Measurements from ENCODE around the gene TCF12. TPM values are rescaled to one million over a fixed set of nuclear protein-coding genes. Genes with fewer than 3 reads are reported as not detected.
A peak's percentile ranks its signal among the peaks of the same experiment; 100 is the strongest.
"Not testable (repeated sequence)": the region's sequence is repeated elsewhere in the genome, so short reads cannot be mapped to it uniquely, and the experiment has no call there.

TCF12 gene
- total RNA-seq, 1 donor from 2014 or later, result 144 TPM

GRCh38 chr15:57150066-57150865 lies 231.8 kb downstream of the TCF12 start:
- no peak for DNase-seq (ENCODE audit: low spot score in 2 of 2)
- Histone ChIP-seq H3K36me3 (peaks cover 0 to 3% of the 10 kb centered on the region in 2 donors), H3K4me3 (no peak overlapping the region), H3K9me3 (peaks cover 8 to 15% of the 10 kb centered on the region in 2 donors), H3K4me1 (peaks cover 7 to 28% of the 10 kb centered on the region in 2 donors), H3K27ac (peak overlapping the region; percentile 54 to 65), H3K27me3 (no peaks in the 10 kb centered on the region)
- intact Hi-C loops (cut with DNase I), result no loop called here
- TF ChIP-seq, protein P1, sequence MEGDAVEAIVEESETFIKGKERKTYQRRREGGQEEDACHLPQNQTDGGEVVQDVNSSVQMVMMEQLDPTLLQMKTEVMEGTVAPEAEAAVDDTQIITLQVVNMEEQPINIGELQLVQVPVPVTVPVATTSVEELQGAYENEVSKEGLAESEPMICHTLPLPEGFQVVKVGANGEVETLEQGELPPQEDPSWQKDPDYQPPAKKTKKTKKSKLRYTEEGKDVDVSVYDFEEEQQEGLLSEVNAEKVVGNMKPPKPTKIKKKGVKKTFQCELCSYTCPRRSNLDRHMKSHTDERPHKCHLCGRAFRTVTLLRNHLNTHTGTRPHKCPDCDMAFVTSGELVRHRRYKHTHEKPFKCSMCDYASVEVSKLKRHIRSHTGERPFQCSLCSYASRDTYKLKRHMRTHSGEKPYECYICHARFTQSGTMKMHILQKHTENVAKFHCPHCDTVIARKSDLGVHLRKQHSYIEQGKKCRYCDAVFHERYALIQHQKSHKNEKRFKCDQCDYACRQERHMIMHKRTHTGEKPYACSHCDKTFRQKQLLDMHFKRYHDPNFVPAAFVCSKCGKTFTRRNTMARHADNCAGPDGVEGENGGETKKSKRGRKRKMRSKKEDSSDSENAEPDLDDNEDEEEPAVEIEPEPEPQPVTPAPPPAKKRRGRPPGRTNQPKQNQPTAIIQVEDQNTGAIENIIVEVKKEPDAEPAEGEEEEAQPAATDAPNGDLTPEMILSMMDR (IDR thresholded peaks at IDR 0.05), result no peak

DNA sequence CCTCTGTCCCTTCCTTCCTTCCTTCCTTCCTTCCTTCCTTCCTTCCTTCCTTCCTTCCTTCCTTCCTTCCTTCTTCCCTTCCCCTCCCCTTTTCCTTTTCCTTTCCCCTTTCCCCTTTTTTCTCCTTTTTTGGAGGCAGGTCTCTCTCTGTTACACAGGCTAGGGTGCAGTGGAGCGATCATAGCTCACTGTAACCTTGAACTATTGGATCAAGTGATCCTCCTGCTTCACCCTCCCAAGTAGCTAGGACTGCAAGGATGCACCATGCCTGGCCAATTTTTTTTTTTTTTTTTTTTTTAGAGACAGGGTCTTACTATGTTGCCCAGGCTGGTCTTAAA lies 232.4 kb downstream of the TCF12 start:
- H3K4me3 ChIP-seq; DNase-seq (ENCODE audit: low spot score in 2 of 2); H3K36me3 ChIP-seq; H3K27me3 ChIP-seq; intact Hi-C loops (cut with DNase I): not testable (repeated sequence)
- Histone ChIP-seq H3K9me3 (peaks cover 8 to 15% of the 10 kb centered on the region in 2 donors), H3K4me1 (peaks cover 7 to 31% of the 10 kb centered on the region in 2 donors), H3K27ac (peak overlapping the region; percentile 54 to 65)

- TF ChIP-seq, protein P1 (IDR thresholded peaks at IDR 0.05), result no peak
- no peak for DNase-seq (ENCODE audit: low spot score in 2 of 2)
- no peak overlapping the region for H3K4me3 ChIP-seq
- no peaks in the 10 kb centered on the region for H3K27me3 ChIP-seq
- peaks cover 8 to 15% of the 10 kb centered on the region in 2 donors for H3K9me3 ChIP-seq
- peak overlapping the region in 1 of 2 donors; percentile 10 for H3K27ac ChIP-seq
- peaks cover 0 to 3% of the 10 kb centered on the region in 2 donors for H3K36me3 ChIP-seq
- intact Hi-C loops (cut with DNase I), result no loop called here
- peaks cover 7 to 41% of the 10 kb centered on the region in 2 donors for H3K4me1 ChIP-seq
Measured at GRCh38 chr15:57152133-57152532, 233.7 kb downstream of the TCF12 start.

DNA sequence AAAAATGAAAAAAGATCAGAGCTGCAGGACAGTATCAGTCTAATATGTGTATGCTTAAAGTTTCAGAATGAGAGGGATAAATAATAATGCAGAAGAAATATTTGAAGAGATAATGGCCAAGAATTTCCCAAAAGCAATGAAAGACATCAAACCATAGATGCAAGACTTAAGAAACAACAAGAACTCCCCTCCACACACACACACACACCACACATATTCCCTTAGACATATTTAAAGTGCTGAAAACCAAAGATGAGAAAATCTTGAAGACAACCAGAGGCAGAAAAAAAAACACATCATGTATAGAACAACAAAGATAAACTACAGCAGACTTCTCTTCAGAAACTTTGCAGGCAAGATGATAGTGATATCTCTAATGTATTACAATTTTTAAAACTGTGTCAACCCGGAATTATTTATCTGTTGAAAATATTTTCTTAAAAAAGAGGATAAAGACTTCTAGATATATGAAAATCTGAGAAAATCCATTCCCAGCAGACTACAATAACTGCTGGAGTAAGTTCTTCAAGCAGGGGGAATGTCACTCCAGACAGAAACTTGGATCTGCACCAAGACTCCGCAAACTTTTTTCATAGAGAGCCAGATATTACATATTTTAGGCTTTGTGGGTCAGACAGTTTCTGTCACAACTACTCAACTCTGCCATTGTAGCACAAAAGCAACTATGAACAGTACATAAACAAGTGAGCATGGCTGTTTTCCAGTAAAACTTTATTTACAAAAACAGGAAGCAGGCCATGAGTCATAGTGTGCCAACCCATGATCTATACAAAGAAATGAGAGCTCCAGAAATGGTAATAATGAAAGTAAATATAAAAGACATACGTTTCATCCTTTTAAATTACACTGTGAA lies 234.5 kb downstream of the TCF12 start:
- Histone ChIP-seq H3K27ac (peak overlapping the region in 1 of 2 donors; percentile 5), H3K27me3 (no peaks in the 10 kb centered on the region), H3K36me3 (peaks cover 0 to 3% of the 10 kb centered on the region in 2 donors), H3K9me3 (peaks cover 8 to 15% of the 10 kb centered on the region in 2 donors), H3K4me1 (peaks cover under 1 to 39% of the 10 kb centered on the region in 2 donors), H3K4me3 (no peak overlapping the region)
- intact Hi-C loops (cut with DNase I), result no loop called here
- TF ChIP-seq, protein P1 (IDR thresholded peaks at IDR 0.05), result no peak
- DNase-seq (ENCODE audit: low spot score in 2 of 2), result no peak

DNA sequence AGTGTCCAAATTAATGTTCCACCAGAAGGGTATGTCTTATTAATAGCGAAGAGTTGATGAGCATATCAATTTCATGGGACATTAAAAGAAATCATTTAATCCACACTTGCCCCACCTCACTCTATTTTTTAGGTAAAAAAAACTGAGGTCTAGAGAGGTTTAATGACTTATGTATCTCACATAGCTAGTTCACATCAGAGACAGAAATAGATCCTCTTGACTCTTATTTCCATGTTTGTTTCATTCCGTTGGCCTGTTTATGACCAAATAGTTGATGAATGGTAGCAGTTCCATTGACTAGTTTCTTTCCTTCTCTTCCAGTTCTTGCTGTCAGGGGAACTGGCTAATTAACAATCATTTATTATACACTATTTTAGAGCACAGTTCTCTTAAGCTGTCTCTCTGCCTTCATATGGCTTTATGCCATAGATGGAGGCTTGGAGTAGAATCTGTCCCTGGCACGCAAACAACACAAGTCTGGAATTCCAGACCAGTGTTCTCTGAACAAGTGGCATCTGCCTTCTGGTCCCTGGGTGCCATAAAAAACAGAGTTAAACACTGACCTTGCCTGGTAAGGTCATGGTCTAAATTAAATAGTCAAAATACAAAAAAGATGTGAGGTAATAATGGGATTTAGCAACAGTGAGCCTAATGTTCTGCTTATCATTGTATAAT lies 237.9 kb downstream of the TCF12 start:
- peaks cover 0 to 20% of the 10 kb centered on the region in 2 donors for H3K4me1 ChIP-seq
- TF ChIP-seq, protein P1 (IDR thresholded peaks at IDR 0.05), result no peak
- DNase-seq (ENCODE audit: low spot score in 2 of 2), result no peak
- H3K9me3 ChIP-seq, result peaks cover 8 to 14% of the 10 kb centered on the region in 2 donors
- H3K36me3 ChIP-seq, result peaks cover 0 to 3% of the 10 kb centered on the region in 2 donors
- peak overlapping the region; percentile 37 to 52 for H3K27ac ChIP-seq
- intact Hi-C loops (cut with DNase I), result no loop called here
- H3K27me3 ChIP-seq, result no peaks in the 10 kb centered on the region
- H3K4me3 ChIP-seq, result no peak overlapping the region
